Uterus (tissue), 4 donors: ENCODE measurements around the gene MAJIN. TPM values are rescaled to one million over a fixed set of nuclear protein-coding genes. Genes with fewer than 3 reads are reported as not detected.

ENCODE experiments used
- DNase-seq, 2 donors: peaks; one replicate each; pipeline ENCODE4 v3.0.0-alpha.2; 2019 to 2020
- H3K27ac ChIP-seq, 2 donors: fragments of 200-600 bp; sonication (generic); 1 replicate in 1 of 2; 2 replicates in 1 of 2; pipeline ENCODE4 v1.5.1; 2016 to 2018
- H3K27me3 ChIP-seq, 2 donors: fragments of 200-600 bp; sonication (generic); one replicate each; pipeline ENCODE4 v1.5.1; 2018 to 2019; ENCODE audit warnings: control low read depth in 1 of 2
- H3K36me3 ChIP-seq, 2 donors: fragments of 200-600 bp; sonication (generic); one replicate each; pipeline ENCODE4 v1.5.1; 2019; ENCODE audit warnings: control low read depth in 1 of 2
- H3K4me1 ChIP-seq, 2 donors: fragments of 200-600 bp; sonication (generic); one replicate each; pipeline ENCODE4 v1.5.1; 2018 to 2019; ENCODE audit warnings: control low read depth in 1 of 2
- H3K4me3 ChIP-seq, 2 donors: fragments of 200-600 bp; sonication (generic); 1 replicate in 1 of 2; 2 replicates in 1 of 2; pipeline ENCODE4 v1.5.1; 2018 to 2019; ENCODE audit warnings: mild to moderate bottlenecking in 1 of 2
- H3K9me3 ChIP-seq, 2 donors: fragments of 200-600 bp; sonication (generic); one replicate each; pipeline ENCODE4 v1.5.1; 2019; ENCODE audit warnings: control low read depth in 1 of 2
- POLR2A ChIP-seq, 2 donors: fragments of 450-650 bp; IDR thresholded peaks; one replicate each; pipeline ENCODE4 v1.6.1; 2016; ENCODE audit warnings: antibody characterized with exemption in 2 of 2, mild to moderate bottlenecking in 1 of 2, moderate library complexity in 1 of 2
- intact Hi-C: fragments of 100-400 bp; cut with DNase I; formaldehyde crosslinking; loops from one replicate; pipeline ENCODE4 v1.15.1; 2023; ENCODE audit warnings: low total_unique reads
- total RNA-seq, 4 donors: library from RNA; depleted of rRNA in 3 of 4; stranded (reverse); fragments of >200 nt in 3 of 4; gene quantifications; one replicate each; pipeline versions ENCODE4 v1.1.0 to v1.2.4, GENCODE V29; 2014 to 2023
- TF ChIP-seq, protein P1 (sequence below), 4 experiments: fragments of 200-600 bp in 2 of 4; fragments of 450-650 bp in 2 of 4; sonication (generic) in 2 of 4; IDR thresholded peaks; one replicate each; pipeline ENCODE4 v1.5.1; 2016 to 2019; ENCODE audit warnings: antibody characterized with exemption in 4 of 4, mild to moderate bottlenecking in 2 of 4, moderate library complexity in 1 of 4
- donor health status: DM: yes; HTN: yes; CAD: no.

Gene MAJIN
- total RNA-seq, 4 donors from 2014 or later: under 0.01 TPM; not detected in 3

DNA sequence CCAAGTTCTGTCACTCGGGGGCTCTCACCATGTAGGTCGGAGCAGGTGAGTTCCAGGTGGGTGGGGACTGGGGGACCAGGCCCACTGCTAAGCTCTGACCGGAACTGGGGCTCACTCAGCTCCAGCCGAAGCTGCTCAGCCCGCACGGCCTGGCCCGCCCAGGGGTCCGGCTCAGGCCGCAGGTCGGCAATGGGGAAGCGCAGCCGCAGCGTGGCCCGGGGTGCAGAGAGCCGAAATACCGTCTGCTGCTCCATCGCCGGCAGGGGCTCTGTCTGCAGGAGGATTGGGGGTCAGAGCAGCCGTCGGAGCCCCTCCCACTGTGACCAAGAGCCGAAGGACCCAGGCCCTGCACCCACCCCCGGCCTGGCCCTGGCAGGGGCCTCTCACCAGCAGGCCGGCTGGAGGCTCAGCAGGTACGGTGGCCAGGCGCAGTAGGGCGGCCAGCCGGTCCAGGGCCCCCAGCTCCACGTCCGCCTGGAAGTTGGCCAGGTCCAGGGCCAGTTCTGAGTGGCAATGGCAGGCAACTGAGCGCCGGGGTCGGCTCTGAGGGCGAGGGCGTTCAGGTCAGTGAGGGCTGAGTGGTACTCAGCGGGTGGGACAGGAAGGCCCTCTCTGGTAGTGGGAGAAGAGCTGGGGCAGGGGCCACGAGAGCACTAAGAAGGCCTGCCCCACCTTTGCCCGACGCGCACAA, 62.1 kb downstream of the MAJIN start:
- no peaks in the 10 kb centered on the region for H3K9me3 ChIP-seq
- no peak overlapping the region for H3K27ac ChIP-seq
- intact Hi-C loops: no loop called here
- TF ChIP-seq, protein P1, sequence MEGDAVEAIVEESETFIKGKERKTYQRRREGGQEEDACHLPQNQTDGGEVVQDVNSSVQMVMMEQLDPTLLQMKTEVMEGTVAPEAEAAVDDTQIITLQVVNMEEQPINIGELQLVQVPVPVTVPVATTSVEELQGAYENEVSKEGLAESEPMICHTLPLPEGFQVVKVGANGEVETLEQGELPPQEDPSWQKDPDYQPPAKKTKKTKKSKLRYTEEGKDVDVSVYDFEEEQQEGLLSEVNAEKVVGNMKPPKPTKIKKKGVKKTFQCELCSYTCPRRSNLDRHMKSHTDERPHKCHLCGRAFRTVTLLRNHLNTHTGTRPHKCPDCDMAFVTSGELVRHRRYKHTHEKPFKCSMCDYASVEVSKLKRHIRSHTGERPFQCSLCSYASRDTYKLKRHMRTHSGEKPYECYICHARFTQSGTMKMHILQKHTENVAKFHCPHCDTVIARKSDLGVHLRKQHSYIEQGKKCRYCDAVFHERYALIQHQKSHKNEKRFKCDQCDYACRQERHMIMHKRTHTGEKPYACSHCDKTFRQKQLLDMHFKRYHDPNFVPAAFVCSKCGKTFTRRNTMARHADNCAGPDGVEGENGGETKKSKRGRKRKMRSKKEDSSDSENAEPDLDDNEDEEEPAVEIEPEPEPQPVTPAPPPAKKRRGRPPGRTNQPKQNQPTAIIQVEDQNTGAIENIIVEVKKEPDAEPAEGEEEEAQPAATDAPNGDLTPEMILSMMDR (IDR thresholded peaks at IDR 0.05): no peak
- TF ChIP-seq POLR2A (IDR thresholded peaks at IDR 0.05): no peak
- H3K4me1 ChIP-seq: no peaks in the 10 kb centered on the region
- DNase-seq: no peak
- H3K4me3 ChIP-seq: no peak overlapping the region
- no peaks in the 10 kb centered on the region for H3K36me3 ChIP-seq
- no peaks in the 10 kb centered on the region for H3K27me3 ChIP-seq

DNA sequence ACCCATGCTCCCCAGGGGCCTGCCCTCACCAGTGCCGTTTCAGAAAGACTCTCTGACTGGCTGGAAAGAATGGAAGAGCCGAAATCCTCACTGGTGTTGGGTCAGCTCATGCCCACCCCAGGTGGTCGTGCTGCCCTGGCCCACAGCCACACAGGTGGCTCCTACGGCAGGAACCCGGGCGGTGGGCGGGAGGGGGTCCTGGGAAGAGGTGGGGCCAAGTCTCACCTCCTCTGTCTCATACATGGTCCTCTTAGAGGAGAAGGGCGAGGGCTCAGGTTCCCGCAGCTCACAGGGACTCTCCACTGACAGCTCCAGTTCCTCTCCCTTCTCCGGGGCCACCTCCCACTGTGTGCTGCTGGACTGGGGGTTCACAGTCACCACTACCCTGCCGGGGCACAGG, 63.1 kb downstream of the MAJIN start:
- intact Hi-C loops: no loop called here
- DNase-seq: no peak
- H3K9me3 ChIP-seq: no peaks in the 10 kb centered on the region
- TF ChIP-seq POLR2A (IDR thresholded peaks at IDR 0.05): no peak
- TF ChIP-seq, protein P1 (IDR thresholded peaks at IDR 0.05): no peak
- H3K27me3 ChIP-seq: no peaks in the 10 kb centered on the region
- no peak overlapping the region for H3K27ac ChIP-seq
- no peaks in the 10 kb centered on the region for H3K36me3 ChIP-seq
- no peak overlapping the region for H3K4me3 ChIP-seq
- H3K4me1 ChIP-seq: no peaks in the 10 kb centered on the region

DNA sequence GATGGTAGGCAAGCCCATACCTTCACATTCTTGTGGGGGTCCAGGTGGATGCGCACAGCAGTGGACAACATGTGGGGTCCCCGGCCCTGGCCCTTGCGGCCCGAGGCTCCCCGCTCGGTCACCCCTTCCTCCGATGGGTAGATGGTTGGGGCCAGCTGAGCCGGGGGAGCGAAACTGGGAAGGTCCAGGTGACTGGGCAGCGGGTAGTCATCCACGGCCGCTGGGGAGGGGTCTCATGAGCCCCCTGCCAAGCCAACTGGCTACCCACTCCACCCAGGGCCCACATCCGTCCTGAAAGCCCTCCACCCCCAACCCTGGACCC, 65.6 kb downstream of the MAJIN start:
- Histone ChIP-seq H3K27me3 (no peaks in the 10 kb centered on the region), H3K4me3 (no peak overlapping the region), H3K36me3 (no peaks in the 10 kb centered on the region), H3K9me3 (no peaks in the 10 kb centered on the region), H3K4me1 (no peaks in the 10 kb centered on the region), H3K27ac (no peak overlapping the region)
- intact Hi-C loops: no loop called here
- TF ChIP-seq, protein P1 (IDR thresholded peaks at IDR 0.05): no peak
- no peak for TF ChIP-seq POLR2A (IDR thresholded peaks at IDR 0.05)
- no peak for DNase-seq

DNA sequence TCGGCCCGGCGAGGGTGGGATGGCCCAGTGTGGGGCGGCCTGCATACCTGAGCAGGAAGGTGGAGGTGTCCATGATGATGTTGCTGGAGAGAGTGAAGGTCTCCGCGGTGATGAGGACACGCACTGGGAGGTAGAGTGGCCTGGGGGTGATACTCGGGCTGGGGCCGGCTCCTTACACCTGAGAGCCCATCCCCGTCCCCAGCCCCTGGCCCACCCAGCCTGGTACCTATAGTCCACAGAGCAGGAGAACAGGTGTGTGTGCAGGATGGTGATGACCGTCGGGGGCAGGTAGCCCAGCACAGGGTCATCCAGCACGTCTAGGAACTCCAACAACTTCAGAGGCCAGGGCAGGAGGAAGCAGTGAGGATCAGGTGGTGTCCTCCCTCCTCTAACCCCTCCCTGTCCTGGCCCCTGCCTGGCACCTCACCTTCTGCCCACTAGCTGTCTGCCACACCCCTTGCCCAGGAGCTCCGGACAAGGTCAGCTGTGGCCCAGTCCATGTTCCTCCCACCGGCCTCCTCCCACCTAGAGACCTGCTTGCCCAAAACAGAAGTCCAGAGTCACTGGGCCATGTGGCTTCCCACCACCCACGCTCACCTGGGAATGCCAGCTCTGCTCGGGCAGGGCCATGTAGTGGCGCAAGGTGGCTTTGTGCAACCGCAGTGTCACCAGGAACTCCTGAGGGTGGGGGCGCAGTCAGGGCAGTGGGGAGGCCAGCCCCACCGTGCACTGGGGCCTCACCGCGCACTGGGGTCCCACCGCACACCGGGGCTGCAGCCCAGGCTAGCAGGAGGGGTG, 66.2 kb downstream of the MAJIN start:
- Histone ChIP-seq H3K9me3 (no peaks in the 10 kb centered on the region), H3K4me1 (no peaks in the 10 kb centered on the region), H3K36me3 (no peaks in the 10 kb centered on the region), H3K27me3 (no peaks in the 10 kb centered on the region), H3K27ac (no peak overlapping the region), H3K4me3 (no peak overlapping the region)
- intact Hi-C loops: no loop called here
- no peak for TF ChIP-seq POLR2A (IDR thresholded peaks at IDR 0.05)
- TF ChIP-seq, protein P1 (IDR thresholded peaks at IDR 0.05): no peak
- no peak for DNase-seq

- no peak for DNase-seq
- no peaks in the 10 kb centered on the region for H3K27me3 ChIP-seq
- no peaks in the 10 kb centered on the region for H3K4me1 ChIP-seq
- TF ChIP-seq, protein P1 (IDR thresholded peaks at IDR 0.05): no peak
- no peak for TF ChIP-seq POLR2A (IDR thresholded peaks at IDR 0.05)
- no peaks in the 10 kb centered on the region for H3K36me3 ChIP-seq
- no peak overlapping the region for H3K4me3 ChIP-seq
- no peaks in the 10 kb centered on the region for H3K9me3 ChIP-seq
- intact Hi-C loops: no loop called here
- H3K27ac ChIP-seq: no peak overlapping the region
Measured at GRCh38 chr11:64903291-64903833, 68.5 kb downstream of the MAJIN start.
